ENCODE results near the gene ANKRD63.

- TF ChIP-seq CTCF (conservative IDR thresholded peaks at IDR 0.05; ENCODE audit: low read depth, low read length) (no peak), EZH2 (IDR thresholded peaks at IDR 0.05; ENCODE audit: borderline replicate concordance, low read depth, low read length, poor library complexity, severe bottlenecking) (no peak)
Measured at GRCh38 chr15:40246496-40247280, 36.2 kb downstream of the ANKRD63 start.

Measured in A673 (cell line).